H9 (cell line): ENCODE results near the gene RDH5. TPM values are rescaled to one million over a fixed set of nuclear protein-coding genes. Genes with fewer than 3 reads are reported as not detected.

Experiments
- DNase-seq: peaks from one replicate; pipeline ENCODE4 v3.0.0-alpha.2; 2017
- H2AFZ ChIP-seq: one replicate; pipeline ENCODE4 v1.6.1; 2013; ENCODE audit warnings: mild to moderate bottlenecking, low read length, control low read depth, moderate library complexity
- H2AK5ac ChIP-seq: 2 replicates; pipeline ENCODE4 v1.6.1; 2013; ENCODE audit warnings: low read length, control low read depth, mixed read lengths; ENCODE audit not compliant: insufficient read length
- H2BK120ac ChIP-seq: one replicate; pipeline ENCODE4 v1.6.1; 2013; ENCODE audit warnings: low read depth, mild to moderate bottlenecking, low read length, control low read depth, inconsistent platforms; ENCODE audit not compliant: poor library complexity, severe bottlenecking
- H2BK12ac ChIP-seq: 2 replicates; pipeline ENCODE4 v1.6.1; 2013; ENCODE audit warnings: low read length, control low read depth, mixed read lengths, low read depth; ENCODE audit not compliant: insufficient read length
- H2BK15ac ChIP-seq: 2 replicates; pipeline ENCODE4 v1.6.1; 2013; ENCODE audit warnings: low read depth, low read length, control low read depth
- H2BK20ac ChIP-seq: one replicate; pipeline ENCODE4 v1.6.1; 2013; ENCODE audit warnings: low read depth, mild to moderate bottlenecking, low read length, control low read depth, inconsistent platforms; ENCODE audit not compliant: poor library complexity, severe bottlenecking
- H2BK5ac ChIP-seq: 2 replicates; pipeline ENCODE4 v1.6.1; 2013; ENCODE audit warnings: low read length, control low read depth, mixed read lengths; ENCODE audit not compliant: insufficient read length
- H3K14ac ChIP-seq: 2 replicates; pipeline ENCODE4 v1.6.1; 2013; ENCODE audit warnings: low read length, control low read depth; ENCODE audit not compliant: insufficient read depth
- H3K18ac ChIP-seq: 2 replicates; pipeline ENCODE4 v1.6.1; 2013; ENCODE audit warnings: low read depth, mild to moderate bottlenecking, mixed read lengths, low read length, control low read depth; ENCODE audit not compliant: insufficient read length
- H3K23ac ChIP-seq: 2 replicates; pipeline ENCODE4 v1.6.1; 2013; ENCODE audit warnings: low read length, control low read depth, mixed read lengths, low read depth; ENCODE audit not compliant: insufficient read length
- H3K23me2 ChIP-seq: 2 replicates; pipeline ENCODE4 v1.6.1; 2013; ENCODE audit warnings: low read depth, mild to moderate bottlenecking, mixed read lengths, low read length, control low read depth; ENCODE audit not compliant: insufficient read length, poor library complexity, severe bottlenecking
- H3K27ac ChIP-seq: 2 replicates; pipeline ENCODE4 v1.5.1; 2013; ENCODE audit warnings: low read length, control low read depth, mixed read lengths, low read depth; ENCODE audit not compliant: insufficient read length
- H3K27me3 ChIP-seq: 2 replicates; pipeline ENCODE4 v1.6.1; 2013; ENCODE audit warnings: low read length, control low read depth, inconsistent platforms; ENCODE audit not compliant: insufficient read depth
- H3K4ac ChIP-seq: 2 replicates; pipeline ENCODE4 v1.6.1; 2013; ENCODE audit warnings: low read depth, mild to moderate bottlenecking, control low read depth, inconsistent platforms, low read length, moderate library complexity
- H3K4me1 ChIP-seq: 2 replicates; pipeline ENCODE4 v1.6.1; 2013; ENCODE audit warnings: low read length, control low read depth, inconsistent platforms; ENCODE audit not compliant: insufficient read depth
- H3K4me2 ChIP-seq: 2 replicates; pipeline ENCODE4 v1.6.1; 2013; ENCODE audit warnings: low read length, control low read depth, mixed read lengths; ENCODE audit not compliant: insufficient read length, insufficient read depth
- H3K56ac ChIP-seq: 2 replicates; pipeline ENCODE4 v1.6.1; 2013; ENCODE audit warnings: low read depth, mild to moderate bottlenecking, mixed read lengths, low read length, control low read depth; ENCODE audit not compliant: insufficient read length
- H3K79me1 ChIP-seq: 2 replicates; pipeline ENCODE4 v1.6.1; 2013; ENCODE audit warnings: low read depth, mild to moderate bottlenecking, moderate library complexity, low read length, control low read depth, inconsistent platforms; ENCODE audit not compliant: insufficient read depth, poor library complexity, severe bottlenecking
- H3K79me2 ChIP-seq: 2 replicates; pipeline ENCODE4 v1.6.1; 2013; ENCODE audit warnings: low read length, control low read depth, inconsistent platforms; ENCODE audit not compliant: insufficient read depth
- H3K9ac ChIP-seq: 2 replicates; pipeline ENCODE4 v1.6.1; 2013; ENCODE audit warnings: low read length, control low read depth, mixed read lengths; ENCODE audit not compliant: insufficient read length; ENCODE audit errors: extremely low read depth
- H3K9me3 ChIP-seq: one replicate; pipeline ENCODE4 v1.6.1; 2013; ENCODE audit warnings: low read depth, low read length, inconsistent platforms; ENCODE audit not compliant: control insufficient read depth
- H3T11ph ChIP-seq: one replicate; pipeline ENCODE4 v1.6.1; 2013; ENCODE audit warnings: mild to moderate bottlenecking, low read length, control low read depth, inconsistent platforms
- H4K20me1 ChIP-seq: one replicate; pipeline ENCODE4 v1.6.1; 2013; ENCODE audit not compliant: control insufficient read depth, insufficient read length, insufficient read depth
- H4K5ac ChIP-seq: 2 replicates; pipeline ENCODE4 v1.6.1; 2013; ENCODE audit warnings: low read depth, mild to moderate bottlenecking, mixed read lengths, low read length, control low read depth; ENCODE audit not compliant: insufficient read length
- H4K8ac ChIP-seq: replicated peaks from 2 replicates; pipeline ENCODE4 v1.6.1; 2013; ENCODE audit warnings: low read length, control low read depth, mixed read lengths, low read depth; ENCODE audit not compliant: insufficient read length
- H4K91ac ChIP-seq: 2 replicates; pipeline ENCODE4 v1.6.1; 2013; ENCODE audit warnings: low read depth, mild to moderate bottlenecking, moderate library complexity, mixed read lengths, low read length, control low read depth; ENCODE audit not compliant: insufficient read length
- H3K27ac Mint-ChIP-seq, 3 experiments: 2 replicates in 2 of 3; 3 replicates in 1 of 3; pipeline ENCODE4 v1.8.0; 2020 to 2021; ENCODE audit warnings: mixed read lengths in 3 of 3, mild to moderate bottlenecking in 1 of 3, moderate library complexity in 1 of 3
- H3K27me3 Mint-ChIP-seq: 2 replicates; pipeline ENCODE4 v1.8.0; 2021; ENCODE audit warnings: low read depth, mild to moderate bottlenecking, moderate library complexity, mixed read lengths
- H3K36me3 Mint-ChIP-seq, 3 experiments: 2 replicates in 2 of 3; 3 replicates in 1 of 3; pipeline ENCODE4 v1.8.0; 2020 to 2021; ENCODE audit warnings: low read depth in 3 of 3, mixed read lengths in 3 of 3; ENCODE audit not compliant: insufficient read depth in 1 of 3
- H3K4me1 Mint-ChIP-seq, 2 experiments: 2 replicates each; pipeline ENCODE4 v1.8.0; 2020; ENCODE audit warnings: mixed read lengths in 2 of 2
- H3K4me3 Mint-ChIP-seq, 2 experiments: 2 replicates in 1 of 2; 3 replicates in 1 of 2; pipeline ENCODE4 v1.8.0; 2020 to 2021; ENCODE audit warnings: mild to moderate bottlenecking in 2 of 2, mixed read lengths in 2 of 2, moderate library complexity in 1 of 2
- H3K9me3 Mint-ChIP-seq, 2 experiments: 2 replicates in 1 of 2; 3 replicates in 1 of 2; pipeline ENCODE4 v1.8.0; 2020; ENCODE audit warnings: mild to moderate bottlenecking in 2 of 2, mixed read lengths in 2 of 2, moderate library complexity in 1 of 2
- WGBS: extraction: QIAGEN DNeasy Blood & Tissue Kit; methylation state at CpG from one replicate; pipeline ENCODE4 v1.1.7; 2013; ENCODE audit warnings: missing lambda C conversion rate, low lambda C conversion rate, mixed read lengths; ENCODE audit not compliant: insufficient read length; ENCODE audit errors: extremely low coverage; 5-methylcytosine and 5-hydroxymethylcytosine counted together
- total RNA-seq: library from RNA; stranded (reverse); gene quantifications from 2 replicates; pipeline ENCODE4 v1.2.1, GENCODE V29; 2021
- TF ChIP-seq, protein P1 (sequence below): fragments of 200-600 bp; sonication (generic); conservative IDR thresholded peaks from 3 replicates; pipeline ENCODE4 v1.8.0; 2021; ENCODE audit warnings: antibody characterized with exemption, mild to moderate bottlenecking

RDH5 gene
- total RNA-seq, 1 experiment from 2014 or later = 6.6 TPM

DNA sequence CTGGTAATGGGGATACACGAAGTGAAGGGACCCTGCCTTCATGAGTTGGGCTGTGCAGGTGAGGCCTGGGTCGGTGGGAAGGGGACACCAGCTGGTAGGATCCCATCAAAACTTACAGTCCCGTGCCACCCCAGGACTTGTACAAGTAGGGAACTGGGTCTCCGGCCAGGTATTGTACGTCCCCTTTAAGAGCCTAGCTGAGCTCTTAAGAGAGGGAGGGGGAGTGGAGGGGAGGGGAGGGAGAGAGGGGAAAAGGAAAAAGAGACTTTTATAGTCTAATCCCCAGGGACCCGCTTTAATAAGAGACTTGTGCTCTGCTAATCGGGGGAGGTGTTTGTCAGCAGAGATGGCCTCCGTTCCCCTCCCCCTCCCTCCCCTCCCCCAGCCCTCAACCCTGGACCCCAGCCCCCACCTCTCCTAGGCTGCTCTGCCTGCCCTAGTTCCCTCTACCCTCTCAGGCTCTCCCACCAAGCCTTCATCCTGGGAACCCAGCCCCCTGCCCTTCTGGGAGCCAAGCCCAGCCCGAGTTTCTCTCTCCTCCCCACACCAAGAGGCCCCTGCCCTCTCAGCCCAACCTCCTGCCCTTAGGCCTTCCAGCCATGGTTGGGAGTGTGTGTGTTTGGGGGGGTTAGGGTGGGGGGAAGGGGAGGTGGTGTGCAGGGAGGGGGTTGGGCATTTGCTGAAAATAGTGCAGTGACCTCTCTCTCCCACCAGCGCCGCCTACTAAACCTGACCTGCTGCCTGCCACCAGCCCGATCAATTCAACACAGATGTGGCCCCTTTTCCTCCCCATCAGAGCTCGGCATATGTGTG is 25.4 kb downstream of the RDH5 start:
- no peak overlapping the region for H3K18ac ChIP-seq
- H2BK120ac ChIP-seq = no peak overlapping the region
- no peak overlapping the region for H2BK15ac ChIP-seq
- no peak overlapping the region for H3K23ac ChIP-seq
- Mint-ChIP-seq H3K36me3 (peaks cover 23 to 37% (median 35%) of the 10 kb centered on the region in 3 experiments; a peak in 6 of 7 replicates), H3K4me1 (peaks cover 61 to 68% of the 10 kb centered on the region in 2 experiments), H3K4me3 (peak overlapping the region; percentile 96 to 97), H3K27me3 (peaks cover 8% of the 10 kb centered on the region), H3K9me3 (no peaks in the 10 kb centered on the region), H3K27ac (peak overlapping the region; percentile 89 to 98 (median 95))
- H2BK12ac ChIP-seq = no peak overlapping the region
- H3K27ac ChIP-seq = peak overlapping the region; percentile 37
- peaks cover 29% of the 10 kb centered on the region for H3K23me2 ChIP-seq
- peaks cover 3% of the 10 kb centered on the region for H3K79me1 ChIP-seq
- no peaks in the 10 kb centered on the region for H3K9me3 ChIP-seq
- H4K20me1 ChIP-seq = no peaks in the 10 kb centered on the region
- H2AFZ ChIP-seq = no peak overlapping the region
- H3T11ph ChIP-seq = no peak overlapping the region
- no peak overlapping the region for H2BK5ac ChIP-seq
- H3K4ac ChIP-seq = no peak overlapping the region
- H3K27me3 ChIP-seq = no peaks in the 10 kb centered on the region
- H2AK5ac ChIP-seq = no peak overlapping the region
- peak overlapping the region; percentile 31 for H3K9ac ChIP-seq
- no peak overlapping the region for H3K56ac ChIP-seq
- peaks cover 6% of the 10 kb centered on the region; the same call in 1 of the 2 replicates for H3K79me2 ChIP-seq
- no peak overlapping the region for H3K14ac ChIP-seq
- TF ChIP-seq, protein P1, sequence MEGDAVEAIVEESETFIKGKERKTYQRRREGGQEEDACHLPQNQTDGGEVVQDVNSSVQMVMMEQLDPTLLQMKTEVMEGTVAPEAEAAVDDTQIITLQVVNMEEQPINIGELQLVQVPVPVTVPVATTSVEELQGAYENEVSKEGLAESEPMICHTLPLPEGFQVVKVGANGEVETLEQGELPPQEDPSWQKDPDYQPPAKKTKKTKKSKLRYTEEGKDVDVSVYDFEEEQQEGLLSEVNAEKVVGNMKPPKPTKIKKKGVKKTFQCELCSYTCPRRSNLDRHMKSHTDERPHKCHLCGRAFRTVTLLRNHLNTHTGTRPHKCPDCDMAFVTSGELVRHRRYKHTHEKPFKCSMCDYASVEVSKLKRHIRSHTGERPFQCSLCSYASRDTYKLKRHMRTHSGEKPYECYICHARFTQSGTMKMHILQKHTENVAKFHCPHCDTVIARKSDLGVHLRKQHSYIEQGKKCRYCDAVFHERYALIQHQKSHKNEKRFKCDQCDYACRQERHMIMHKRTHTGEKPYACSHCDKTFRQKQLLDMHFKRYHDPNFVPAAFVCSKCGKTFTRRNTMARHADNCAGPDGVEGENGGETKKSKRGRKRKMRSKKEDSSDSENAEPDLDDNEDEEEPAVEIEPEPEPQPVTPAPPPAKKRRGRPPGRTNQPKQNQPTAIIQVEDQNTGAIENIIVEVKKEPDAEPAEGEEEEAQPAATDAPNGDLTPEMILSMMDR = peak; percentile 26; the same call in 1 of the 3 replicates
- DNase-seq = peak; percentile 90
- H3K4me1 ChIP-seq = peaks cover 15% of the 10 kb centered on the region
- H4K5ac ChIP-seq = no peak overlapping the region
- H3K4me2 ChIP-seq = peak overlapping the region; percentile 72
- no peak overlapping the region for H4K8ac ChIP-seq
- no CpG with 5 or more reads among the region's 13 CpGs for WGBS
- H2BK20ac ChIP-seq = no peak overlapping the region
- no peak overlapping the region for H4K91ac ChIP-seq
